Aorta (tissue), 5 donors: ENCODE results near the gene TNIP2. TPM values are rescaled to one million over a fixed set of nuclear protein-coding genes. Genes with fewer than 3 reads are reported as not detected.

Experiments
- ATAC-seq: fragments of 200-7000 bp; cut with Tn5 transposase; one replicate; pipeline ENCODE4 v1.9.1; 2022; ENCODE audit warnings: moderate library complexity; ENCODE audit not compliant: low FRiP score
- DNase-seq, 2 donors: peaks; one replicate each; pipeline ENCODE4 v3.0.0-alpha.2; 2020
- H3K27ac ChIP-seq, 2 donors: one replicate each; pipeline ENCODE4 v1.5.1; 2013; ENCODE audit warnings: low read length in 2 of 2, mild to moderate bottlenecking in 2 of 2, moderate library complexity in 2 of 2, control low read depth in 1 of 2, inconsistent platforms in 1 of 2, low read depth in 1 of 2
- H3K27me3 ChIP-seq, 2 donors: one replicate each; pipeline ENCODE4 v1.6.1; 2013; ENCODE audit warnings: control low read depth in 1 of 2, low read length in 1 of 2, mild to moderate bottlenecking in 1 of 2, moderate library complexity in 1 of 2; ENCODE audit not compliant: insufficient read depth in 2 of 2, control insufficient read depth in 1 of 2
- H3K36me3 ChIP-seq, 2 donors: one replicate each; pipeline ENCODE4 v1.6.1; 2013; ENCODE audit warnings: control low read depth in 1 of 2, low read length in 1 of 2, mild to moderate bottlenecking in 1 of 2; ENCODE audit not compliant: insufficient read depth in 2 of 2, control insufficient read depth in 1 of 2
- H3K4me1 ChIP-seq, 2 donors: one replicate each; pipeline ENCODE4 v1.6.1; 2013; ENCODE audit warnings: low read length in 2 of 2, control low read depth in 1 of 2, mild to moderate bottlenecking in 1 of 2, moderate library complexity in 1 of 2; ENCODE audit not compliant: insufficient read depth in 2 of 2, control insufficient read depth in 1 of 2
- H3K4me3 ChIP-seq, 2 donors: one replicate each; pipeline ENCODE4 v1.5.1; 2013; ENCODE audit warnings: low read length in 2 of 2, control low read depth in 1 of 2, mild to moderate bottlenecking in 1 of 2
- H3K9me3 ChIP-seq: one replicate; pipeline ENCODE4 v1.6.1; 2013; ENCODE audit warnings: mild to moderate bottlenecking, low read length; ENCODE audit not compliant: control insufficient read depth
- WGBS, 2 donors: extraction: QIAGEN DNeasy Blood & Tissue Kit; methylation state at CpG; one replicate each; pipeline ENCODE4 v1.1.7; 2013; 5-methylcytosine and 5-hydroxymethylcytosine counted together
- intact Hi-C, 2 donors: fragments of 100-400 bp; cut with DNase I; formaldehyde crosslinking; loops; one replicate each; pipeline versions ENCODE4 v1.14.2 to v1.15.0; 2022
- long read RNA-seq, 2 donors: library from polyadenylated mRNA; unstranded; transcript quantifications; one replicate each; pipeline ENCODE4 v2.0.0, GENCODE V29; 2020 to 2021
- polyA plus RNA-seq, 2 donors: library from polyadenylated mRNA; stranded (reverse); fragments of 200-250 nt; gene quantifications; one replicate each; pipeline ENCODE4 v1.2.3, GENCODE V29; 2013
- total RNA-seq, 2 donors: library from RNA; stranded (reverse); fragmentation: NEBNext Ultra II Directional; extraction: Animal tissue kit (Norgen Biotek cat#: 25700); gene quantifications; one replicate each; pipeline ENCODE4 v1.2.1, GENCODE V29; 2021
- donor health status: healthy with polysubstance abuse.
- donor health status: Bipolar disorder and iron deficiency.
- donor health status: DM: no; HTN: no; CAD: no.
- donor health status: DM: no; HTN: no; CAD: no.
- donor health status: DM: yes; HTN: yes; CAD: no.

TNIP2 gene, protein sequence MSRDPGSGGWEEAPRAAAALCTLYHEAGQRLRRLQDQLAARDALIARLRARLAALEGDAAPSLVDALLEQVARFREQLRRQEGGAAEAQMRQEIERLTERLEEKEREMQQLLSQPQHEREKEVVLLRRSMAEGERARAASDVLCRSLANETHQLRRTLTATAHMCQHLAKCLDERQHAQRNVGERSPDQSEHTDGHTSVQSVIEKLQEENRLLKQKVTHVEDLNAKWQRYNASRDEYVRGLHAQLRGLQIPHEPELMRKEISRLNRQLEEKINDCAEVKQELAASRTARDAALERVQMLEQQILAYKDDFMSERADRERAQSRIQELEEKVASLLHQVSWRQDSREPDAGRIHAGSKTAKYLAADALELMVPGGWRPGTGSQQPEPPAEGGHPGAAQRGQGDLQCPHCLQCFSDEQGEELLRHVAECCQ
- total RNA-seq = 10 to 100 TPM; 37.4 to 39.4 TPM
- 10 to 100 TPM; 37.2 to 43.8 TPM for polyA plus RNA-seq
- long read RNA-seq, donor 1, transcript TNIP2-201 (6 exons, 1,974 nt) = major isoform, 167 of 204 reads
- long read RNA-seq, donor 1, partial matches to known transcripts = 22 of 204 reads
- long read RNA-seq, donor 1, other reads (novel, unspliced or antisense) = 11 of 204 reads
- long read RNA-seq, donor 2, transcript TNIP2-201 (6 exons, 1,974 nt) = major isoform, 48 of 69 reads
- long read RNA-seq, donor 2, partial matches to known transcripts = 10 of 69 reads
- long read RNA-seq, donor 2, other reads (novel, unspliced or antisense) = 10 of 69 reads

DNA sequence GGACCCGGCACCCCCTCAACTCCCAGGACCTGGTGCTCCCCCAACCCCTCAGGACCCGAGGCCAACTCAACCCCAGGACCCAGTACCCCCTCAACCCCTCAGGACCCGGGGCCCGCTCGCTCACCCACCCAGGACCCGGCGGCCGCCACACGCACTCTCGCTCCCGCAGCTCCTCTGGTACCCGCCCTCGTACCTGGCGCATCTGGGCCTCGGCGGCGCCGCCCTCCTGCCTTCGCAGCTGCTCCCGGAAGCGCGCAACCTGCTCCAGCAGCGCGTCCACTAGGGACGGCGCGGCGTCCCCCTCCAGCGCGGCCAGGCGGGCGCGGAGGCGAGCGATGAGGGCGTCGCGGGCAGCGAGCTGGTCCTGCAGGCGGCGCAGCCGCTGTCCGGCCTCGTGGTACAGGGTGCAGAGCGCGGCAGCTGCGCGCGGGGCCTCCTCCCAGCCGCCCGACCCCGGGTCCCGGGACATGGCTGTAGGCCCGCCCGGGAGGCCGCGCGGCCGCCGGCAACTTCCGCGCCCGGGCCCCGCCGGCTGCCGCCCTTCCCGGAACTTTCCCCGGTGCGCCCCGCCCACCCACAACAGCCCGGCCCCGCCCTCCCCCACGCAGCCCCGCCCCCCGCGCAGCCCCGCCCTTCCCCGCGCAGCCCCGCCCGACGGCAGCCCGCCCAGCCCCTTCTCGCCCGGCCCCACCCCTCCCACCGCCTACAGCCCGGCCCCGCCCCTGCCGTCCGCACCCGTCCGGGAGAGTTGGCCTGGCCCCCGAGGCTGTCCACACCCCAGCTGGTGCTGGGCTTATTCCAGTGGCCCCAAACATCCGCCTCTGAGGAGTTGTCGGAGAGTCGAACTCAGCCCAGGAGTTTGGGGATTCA, at the start of gene TNIP2:
TNIP2 (minus strand) TSS at position 516 of the 870 bp plus-strand sequence; CDS start at position 469, 47 bp downstream.
- H3K4me1 ChIP-seq = no peaks in the 10 kb centered on the region
- intact Hi-C loops = loop anchor here in 1 of 2 donors (10.0 kb wide), 1 partner anchor 221 kb away; the partner anchor contains the start of gene FAM193A
- no peaks in the 10 kb centered on the region for H3K36me3 ChIP-seq
- no peaks in the 10 kb centered on the region for H3K27me3 ChIP-seq
- 1% methylated on average over 59 to 96 of the region's 96 CpGs for WGBS, 2 donors
- H3K9me3 ChIP-seq = no peaks in the 10 kb centered on the region
- ATAC-seq (peak; percentile 93), DNase-seq (peak; percentile 92 to 95)
- peak within 1 kb of the TSS; percentile 1 to 51 for H3K4me3 ChIP-seq
- peak within 1 kb of the TSS in 1 of 2 donors; percentile 32 for H3K27ac ChIP-seq

DNA sequence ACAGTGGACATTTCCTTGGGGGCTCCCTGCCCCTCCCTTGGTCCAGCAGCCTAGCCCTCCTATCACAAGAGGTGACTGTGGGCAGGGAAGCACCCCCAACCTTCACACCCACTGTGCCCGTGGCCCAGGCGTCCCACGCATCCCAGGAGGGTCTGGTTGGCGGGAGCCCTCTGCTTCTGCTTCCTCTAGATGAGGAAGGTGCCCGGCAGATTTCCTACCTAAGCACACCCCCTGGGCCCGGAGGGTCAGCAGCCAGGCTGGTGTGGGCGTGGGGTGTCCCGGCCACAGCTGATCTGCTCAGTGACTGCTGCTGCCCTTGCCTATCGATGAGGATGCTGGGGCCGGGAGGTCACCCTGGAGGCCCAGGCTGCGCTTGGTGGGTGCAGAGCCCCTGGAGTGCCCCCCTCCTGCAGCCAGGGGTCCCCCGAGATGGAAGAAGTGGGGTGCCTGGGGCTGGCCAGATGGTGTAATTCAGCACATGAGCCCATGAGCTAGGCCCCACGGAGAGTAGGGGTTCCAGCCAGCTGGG, 48.9 kb upstream of the TNIP2 start:
- intact Hi-C loops = no loop called here
- Histone ChIP-seq H3K4me3 (no peak overlapping the region), H3K9me3 (no peaks in the 10 kb centered on the region), H3K4me1 (no peaks in the 10 kb centered on the region), H3K36me3 (no peaks in the 10 kb centered on the region), H3K27me3 (no peaks in the 10 kb centered on the region), H3K27ac (no peak overlapping the region)
- WGBS, 2 donors = 93 to 94% methylated on average over 13 of the region's 13 CpGs
- DNase-seq (peak in 1 of 2 donors; percentile 69), ATAC-seq (no peak)

DNA sequence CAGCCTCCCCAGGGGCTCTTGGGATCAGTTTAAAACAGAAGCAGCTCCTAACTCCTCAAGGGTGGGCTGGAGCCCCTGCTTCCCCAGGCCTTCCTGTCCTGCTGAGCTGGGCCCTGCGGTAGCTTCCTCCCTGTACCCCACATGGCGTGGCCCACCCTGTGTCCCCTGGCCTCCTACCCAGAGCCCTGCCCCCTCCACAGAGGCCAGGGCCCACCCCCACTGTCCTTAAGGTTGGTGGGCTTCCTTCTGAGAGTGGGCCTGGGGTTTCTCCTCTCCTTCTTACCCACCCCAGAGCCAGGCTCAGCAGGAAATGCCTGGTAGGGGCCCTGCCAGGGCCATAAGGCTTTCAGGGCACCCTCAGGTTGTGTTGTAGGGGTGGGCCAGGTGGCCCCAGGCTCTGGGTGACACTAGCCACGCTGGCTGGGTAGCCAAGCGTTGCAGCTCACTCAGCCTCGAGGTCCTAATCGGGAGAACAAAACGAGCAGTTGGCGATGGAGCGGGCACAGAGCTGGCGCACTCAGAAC, 48.4 kb upstream of the TNIP2 start:
- Histone ChIP-seq H3K4me3 (no peak overlapping the region), H3K9me3 (no peaks in the 10 kb centered on the region), H3K27ac (no peak overlapping the region), H3K4me1 (no peaks in the 10 kb centered on the region), H3K36me3 (no peaks in the 10 kb centered on the region), H3K27me3 (no peaks in the 10 kb centered on the region)
- DNase-seq (peak; percentile 46 to 61), ATAC-seq (no peak)
- intact Hi-C loops = no loop called here
- WGBS, 2 donors = 94 to 95% methylated on average over 10 of the region's 10 CpGs

DNA sequence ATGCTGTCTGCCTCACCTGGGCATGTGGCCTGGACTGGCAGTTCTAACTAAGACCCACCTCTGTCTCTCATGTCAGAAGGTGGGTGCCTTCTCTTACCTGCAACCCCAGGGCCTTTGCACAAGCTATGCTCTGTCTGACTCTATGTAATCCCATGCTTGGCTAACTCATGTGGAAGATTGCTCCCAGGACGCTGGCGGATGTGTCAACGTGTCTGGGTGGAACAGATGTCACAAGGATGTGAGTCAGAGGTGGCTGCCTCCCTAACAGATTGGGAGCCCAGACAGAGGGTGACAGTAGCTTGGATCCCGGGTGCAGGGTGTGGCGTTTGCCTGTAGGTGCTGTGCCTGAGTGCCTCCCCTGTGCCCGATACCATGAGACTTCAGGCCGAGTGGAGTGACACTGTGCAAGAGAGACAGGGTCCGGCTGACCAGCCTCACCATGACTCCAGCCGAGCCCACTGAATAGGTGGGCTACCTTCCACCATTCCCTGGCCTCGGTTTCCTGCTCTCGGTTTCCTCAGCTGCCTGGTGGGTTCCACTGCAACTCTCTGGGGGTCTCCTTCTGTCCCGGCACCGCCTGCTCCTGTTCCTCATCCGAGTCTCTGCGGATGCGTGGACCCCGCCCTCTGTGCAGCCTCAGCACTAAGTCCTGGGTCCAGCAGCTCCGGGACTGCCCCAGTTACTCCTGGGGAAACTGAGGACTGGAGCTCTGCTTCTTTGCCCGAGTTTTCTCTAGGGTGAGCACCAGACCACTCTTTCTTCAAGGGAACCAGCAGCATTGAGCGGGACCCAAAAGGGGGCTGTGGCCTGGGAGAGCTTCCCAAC, 47.7 kb upstream of the TNIP2 start:
- intact Hi-C loops = no loop called here
- H3K27ac ChIP-seq = no peak overlapping the region
- H3K4me3 ChIP-seq = no peak overlapping the region
- no peaks in the 10 kb centered on the region for H3K27me3 ChIP-seq
- no peaks in the 10 kb centered on the region for H3K4me1 ChIP-seq
- H3K9me3 ChIP-seq = no peaks in the 10 kb centered on the region
- H3K36me3 ChIP-seq = no peaks in the 10 kb centered on the region
- ATAC-seq (no peak), DNase-seq (peak; percentile 71 to 73)
- 94 to 95% methylated on average over 19 to 20 of the region's 20 CpGs for WGBS, 2 donors

DNA sequence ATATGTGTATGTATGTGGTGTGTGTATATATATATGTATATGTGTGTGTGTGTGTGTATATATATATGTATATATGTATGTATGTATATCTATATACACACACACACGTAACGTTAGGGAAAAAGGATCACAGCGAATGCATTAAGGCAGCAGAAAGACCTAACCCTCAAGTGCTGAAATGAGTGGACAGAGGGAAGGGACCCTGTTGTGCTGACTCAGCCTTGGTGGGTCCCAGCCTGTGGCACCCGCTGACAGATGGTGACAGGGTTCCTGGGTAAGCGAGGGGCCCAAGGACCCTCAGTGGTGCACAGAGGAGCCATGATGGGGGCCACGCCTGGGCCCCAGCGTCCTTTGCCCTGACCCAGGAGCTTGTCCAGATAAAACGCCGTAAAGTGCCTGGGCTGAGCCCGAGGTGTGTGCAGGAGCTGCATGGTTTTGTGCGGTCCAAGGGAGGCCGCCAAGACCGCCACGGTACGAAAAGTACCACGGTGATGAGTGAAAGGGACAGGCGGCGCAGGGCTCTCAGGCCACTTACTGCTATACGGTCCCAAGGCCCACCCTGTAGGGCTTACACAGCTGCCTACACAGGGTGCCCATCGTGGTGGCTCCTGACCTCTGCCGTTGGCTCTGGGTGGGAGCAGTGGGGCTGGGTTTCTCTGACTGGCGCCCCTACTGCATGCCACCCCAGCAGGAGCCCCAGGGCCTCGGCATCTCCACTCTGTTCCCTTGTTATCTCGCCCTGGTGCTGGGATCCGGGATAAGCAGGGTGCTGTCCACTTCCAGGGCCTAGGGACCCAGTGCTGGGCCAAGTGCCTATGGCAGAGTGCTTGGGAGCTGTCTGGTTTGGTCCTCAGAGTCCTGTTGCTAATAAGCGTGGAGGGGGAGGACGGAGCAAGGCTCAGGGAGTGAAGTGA, 46.7 kb upstream of the TNIP2 start:
- peak; percentile 36 to 57 for DNase-seq

DNA sequence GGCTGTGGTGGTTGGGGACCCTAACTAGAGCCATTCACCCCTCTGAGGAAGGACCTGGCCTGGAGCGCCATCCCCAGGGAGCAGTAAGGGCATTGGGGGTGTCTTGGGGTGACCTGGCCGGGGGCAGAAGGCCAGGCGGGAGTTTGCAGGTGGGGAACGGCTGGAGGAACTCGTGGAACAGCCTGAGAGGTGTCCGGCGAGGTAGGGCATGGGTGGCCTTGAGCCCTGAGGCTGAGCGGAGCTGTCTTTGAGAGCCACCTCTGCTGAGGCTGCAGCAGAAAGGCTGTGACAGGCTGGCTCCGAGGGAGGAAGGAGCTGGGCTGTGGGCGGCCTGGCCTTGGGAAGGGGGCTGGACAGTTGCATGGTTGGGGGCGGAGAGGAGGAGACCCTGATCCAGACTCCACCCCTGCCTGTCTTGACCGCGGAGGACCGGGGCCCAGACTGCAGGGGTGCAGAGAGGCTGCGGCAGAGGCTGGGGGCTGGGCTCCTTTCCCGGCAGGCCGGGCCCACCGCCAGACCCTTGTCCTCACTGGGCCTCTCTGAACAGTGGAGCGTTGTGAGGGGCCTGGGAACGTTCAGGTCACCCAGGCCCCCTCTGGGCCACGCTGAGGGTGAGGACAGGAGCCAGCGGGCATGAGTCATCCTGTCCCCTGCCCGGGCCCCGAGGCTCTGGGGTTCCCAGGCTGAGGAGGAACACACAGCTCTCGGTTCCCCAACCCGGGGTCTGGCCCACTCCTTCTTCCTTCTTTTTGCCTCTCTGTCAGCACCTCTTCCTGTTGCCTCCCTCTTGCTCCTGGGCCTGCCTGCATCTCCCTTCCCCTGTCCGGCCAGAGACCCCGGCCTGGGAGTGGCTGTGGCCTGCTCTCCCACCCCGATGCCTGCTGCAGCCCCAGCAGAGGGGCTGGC, 44.8 kb upstream of the TNIP2 start:
- Histone ChIP-seq H3K9me3 (no peaks in the 10 kb centered on the region), H3K4me3 (no peak overlapping the region), H3K27ac (no peak overlapping the region), H3K36me3 (no peaks in the 10 kb centered on the region), H3K27me3 (no peaks in the 10 kb centered on the region), H3K4me1 (no peaks in the 10 kb centered on the region)
- intact Hi-C loops = no loop called here
- ATAC-seq (peak; percentile 71), DNase-seq (peak; percentile 84 to 92)
- 24 to 30% methylated on average over 25 to 29 of the region's 29 CpGs for WGBS, 2 donors

More for the DNA sequence above, 46.7 kb upstream of the TNIP2 start:
- no peaks in the 10 kb centered on the region for H3K27me3 ChIP-seq
- no peak for ATAC-seq
- intact Hi-C loops = no loop called here
- no peak overlapping the region for H3K4me3 ChIP-seq
- no peaks in the 10 kb centered on the region for H3K4me1 ChIP-seq
- H3K36me3 ChIP-seq = no peaks in the 10 kb centered on the region
- no peak overlapping the region for H3K27ac ChIP-seq
- no peaks in the 10 kb centered on the region for H3K9me3 ChIP-seq
- 93% methylated on average over 26 to 27 of the region's 27 CpGs for WGBS, 2 donors
